OCI-LY7 (cell line): Measurements from ENCODE around the gene PCNX1. TPM values are rescaled to one million over a fixed set of nuclear protein-coding genes. Genes with fewer than 3 reads are reported as not detected.

ENCODE experiments used
- BruUV-seq: library from RNA; stranded (reverse); fragments of 400-500 nt; replicated peaks from 2 replicates; lab custom pipeline; 2021; lab: Mats Ljungman, UMichigan
- CTCF ChIA-PET: fragments of 300-600 bp; sonication (Branson Sonifier 250); formaldehyde crosslinking; loops from one replicate; lab custom pipeline; 2022; ENCODE audit warnings: antibody characterized with exemption; ENCODE audit not compliant: unreplicated experiment; lab: Charles Lee
- POLR2A ChIA-PET: fragments of 300-600 bp; sonication (Branson Sonifier 250); formaldehyde crosslinking; loops from one replicate; lab custom pipeline; 2022; ENCODE audit warnings: antibody characterized with exemption; lab: Charles Lee
- DNase-seq: peaks from one replicate; pipeline ENCODE4 v3.0.0-alpha.2; 2015; ENCODE audit warnings: low spot score
- H2AFZ ChIP-seq: fragments of 200-600 bp; sonication (generic), shearing (Covaris generic); 2 replicates; pipeline ENCODE4 v1.6.1; 2014; ENCODE audit warnings: mild to moderate bottlenecking, antibody characterized with exemption, low read length, moderate library complexity
- H3K27ac ChIP-seq: fragments of 200-600 bp; sonication (generic); 2 replicates; pipeline ENCODE4 v1.5.1; 2014; ENCODE audit warnings: mixed run types, low read depth, mild to moderate bottlenecking, moderate library complexity, low read length, inconsistent platforms; ENCODE audit not compliant: poor library complexity, severe bottlenecking
- H3K36me3 ChIP-seq: fragments of 200-600 bp; sonication (generic); 2 replicates; pipeline ENCODE4 v1.6.1; 2014; ENCODE audit warnings: mild to moderate bottlenecking, antibody characterized with exemption, low read length, moderate library complexity, mixed read lengths; ENCODE audit not compliant: insufficient read depth
- H3K4me1 ChIP-seq: fragments of 200-600 bp; sonication (generic); 2 replicates; pipeline ENCODE4 v1.5.1; 2014; ENCODE audit warnings: mild to moderate bottlenecking, low read length; ENCODE audit not compliant: insufficient read depth, poor library complexity, severe bottlenecking
- H3K4me2 ChIP-seq: fragments of 200-600 bp; sonication (generic); 2 replicates; pipeline ENCODE4 v1.6.1; 2014; ENCODE audit warnings: mild to moderate bottlenecking, low read length
- H3K4me3 ChIP-seq: fragments of 200-600 bp; sonication (generic); 2 replicates; pipeline ENCODE4 v1.5.1; 2014; ENCODE audit warnings: mild to moderate bottlenecking, low read depth, low read length; ENCODE audit not compliant: poor library complexity, severe bottlenecking
- H3K79me2 ChIP-seq: fragments of 200-600 bp; sonication (generic); 2 replicates; pipeline ENCODE4 v1.6.1; 2016; ENCODE audit warnings: low read depth, mild to moderate bottlenecking, low read length, moderate library complexity, mixed read lengths; ENCODE audit not compliant: insufficient read depth
- H3K9me2 ChIP-seq: fragments of 200-600 bp; sonication (generic); 2 replicates; pipeline ENCODE4 v1.6.1; 2016; ENCODE audit warnings: mild to moderate bottlenecking, low read length, mixed read lengths; ENCODE audit not compliant: insufficient read depth
- H3K9me3 ChIP-seq: fragments of 200-600 bp; sonication (generic); 2 replicates; pipeline ENCODE4 v1.6.1; 2014; ENCODE audit warnings: mild to moderate bottlenecking, mixed run types, low read length, mixed read lengths
- H4K20me1 ChIP-seq: fragments of 200-600 bp; sonication (generic); 2 replicates; pipeline ENCODE4 v1.6.1; 2014; ENCODE audit warnings: mild to moderate bottlenecking, antibody characterized with exemption, low read length, moderate library complexity, mixed read lengths; ENCODE audit not compliant: insufficient read depth
- EZH2phosphoT487 ChIP-seq: fragments of 200-600 bp; sonication (generic); IDR thresholded peaks from 2 replicates; pipeline ENCODE4 v1.6.1; 2018; ENCODE audit warnings: low read depth, borderline replicate concordance, mild to moderate bottlenecking, mixed run types, antibody characterized with exemption, low read length, moderate library complexity, mixed read lengths
- intact Hi-C: fragments of 100-400 bp; cut with micrococcal nuclease; formaldehyde crosslinking; loops from one replicate; pipeline ENCODE4 v1.10.0; 2022; ENCODE audit not compliant: unreplicated experiment
- total RNA-seq, 2 experiments: library from RNA; depleted of rRNA in 1 of 2; stranded (reverse); fragments of >200 nt in 1 of 2; shearing (Covaris generic) in 1 of 2; gene quantifications; 2 replicates each; pipeline ENCODE4 v1.2.3, GENCODE V29; 2014 to 2022
- TF ChIP-seq, protein P1 (sequence below): fragments of 200-600 bp; sonication (generic); conservative IDR thresholded peaks from 2 replicates; pipeline ENCODE4 v1.5.1; 2014; ENCODE audit warnings: mild to moderate bottlenecking, antibody characterized with exemption, low read length, moderate library complexity, mixed read lengths

The PCNX1 gene
- total RNA-seq, 2 experiments from 2014 or later = 27.7 to 33.5 TPM

DNA sequence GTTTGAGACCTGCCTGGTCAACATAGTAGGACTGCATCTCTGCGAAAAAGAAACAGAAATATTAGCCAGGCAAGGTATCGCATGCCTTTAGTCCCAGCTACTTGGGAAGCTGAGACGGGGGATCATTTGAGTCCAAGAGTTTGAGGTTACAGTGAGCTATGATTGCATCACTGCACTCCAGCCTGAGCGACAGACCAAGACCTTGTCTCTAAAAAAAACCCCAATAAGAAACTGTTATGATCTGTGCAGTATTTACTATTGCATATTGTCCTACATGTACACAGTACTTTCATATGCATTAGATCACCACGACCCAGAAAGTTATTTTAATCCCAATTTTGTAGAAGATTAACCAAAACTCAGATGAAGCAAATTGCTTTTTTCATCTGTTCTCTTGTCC lies 187.5 kb downstream of the PCNX1 start:
- no peak overlapping the region for H3K4me3 ChIP-seq
- H2AFZ ChIP-seq = no peak overlapping the region
- H3K4me2 ChIP-seq = no peak overlapping the region
- H3K79me2 ChIP-seq = no peaks in the 10 kb centered on the region
- no TSS peak for BruUV-seq
- TF ChIP-seq, protein P1, sequence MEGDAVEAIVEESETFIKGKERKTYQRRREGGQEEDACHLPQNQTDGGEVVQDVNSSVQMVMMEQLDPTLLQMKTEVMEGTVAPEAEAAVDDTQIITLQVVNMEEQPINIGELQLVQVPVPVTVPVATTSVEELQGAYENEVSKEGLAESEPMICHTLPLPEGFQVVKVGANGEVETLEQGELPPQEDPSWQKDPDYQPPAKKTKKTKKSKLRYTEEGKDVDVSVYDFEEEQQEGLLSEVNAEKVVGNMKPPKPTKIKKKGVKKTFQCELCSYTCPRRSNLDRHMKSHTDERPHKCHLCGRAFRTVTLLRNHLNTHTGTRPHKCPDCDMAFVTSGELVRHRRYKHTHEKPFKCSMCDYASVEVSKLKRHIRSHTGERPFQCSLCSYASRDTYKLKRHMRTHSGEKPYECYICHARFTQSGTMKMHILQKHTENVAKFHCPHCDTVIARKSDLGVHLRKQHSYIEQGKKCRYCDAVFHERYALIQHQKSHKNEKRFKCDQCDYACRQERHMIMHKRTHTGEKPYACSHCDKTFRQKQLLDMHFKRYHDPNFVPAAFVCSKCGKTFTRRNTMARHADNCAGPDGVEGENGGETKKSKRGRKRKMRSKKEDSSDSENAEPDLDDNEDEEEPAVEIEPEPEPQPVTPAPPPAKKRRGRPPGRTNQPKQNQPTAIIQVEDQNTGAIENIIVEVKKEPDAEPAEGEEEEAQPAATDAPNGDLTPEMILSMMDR = no peak
- TF ChIP-seq EZH2phosphoT487 = no peak
- no peaks in the 10 kb centered on the region for H4K20me1 ChIP-seq
- H3K4me1 ChIP-seq = peaks cover 3% of the 10 kb centered on the region
- CTCF ChIA-PET = no interaction called here
- no peak for DNase-seq
- intact Hi-C loops = no loop called here
- H3K27ac ChIP-seq = no peak overlapping the region
- POLR2A ChIA-PET = no interaction called here
- H3K36me3 ChIP-seq = peaks cover 34% of the 10 kb centered on the region
- H3K9me3 ChIP-seq = 0 out of 2 replicates have a peak, but pooled peaks cover 5% of the 10 kb centered on the region
- H3K9me2 ChIP-seq = no peaks in the 10 kb centered on the region

DNA sequence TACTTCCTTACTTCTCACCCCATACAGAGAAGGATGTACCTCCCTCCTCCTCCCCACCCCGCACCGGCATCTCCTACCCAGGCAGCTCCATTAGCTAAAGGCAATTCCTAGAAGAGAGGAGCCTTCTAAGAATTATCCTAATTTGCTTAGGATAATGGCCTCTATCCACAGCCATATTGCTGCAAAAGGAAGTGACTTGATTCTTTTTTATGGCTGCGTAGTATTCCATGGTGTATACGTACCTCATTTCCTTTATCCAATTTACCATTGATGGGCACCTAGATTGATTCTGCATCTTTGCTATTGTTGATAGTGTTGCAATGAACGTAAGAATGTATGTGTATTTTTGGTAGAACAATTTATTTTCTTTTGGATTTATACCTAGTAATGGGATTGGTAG lies 189.7 kb downstream of the PCNX1 start:
- POLR2A ChIA-PET = no interaction called here
- Histone ChIP-seq H4K20me1 (no peaks in the 10 kb centered on the region), H3K4me1 (peaks cover 3% of the 10 kb centered on the region), H3K27ac (no peak overlapping the region), H3K79me2 (no peaks in the 10 kb centered on the region), H3K9me2 (no peaks in the 10 kb centered on the region), H3K36me3 (peaks cover 15% of the 10 kb centered on the region), H3K9me3 (0 out of 2 replicates have a peak, but pooled peaks cover 5% of the 10 kb centered on the region), H3K4me2 (no peak overlapping the region), H2AFZ (no peak overlapping the region), H3K4me3 (no peak overlapping the region)
- DNase-seq = no peak
- intact Hi-C loops = no loop called here
- CTCF ChIA-PET = no interaction called here
- TF ChIP-seq, protein P1 = no peak
- no peak for TF ChIP-seq EZH2phosphoT487
- no TSS peak for BruUV-seq

DNA sequence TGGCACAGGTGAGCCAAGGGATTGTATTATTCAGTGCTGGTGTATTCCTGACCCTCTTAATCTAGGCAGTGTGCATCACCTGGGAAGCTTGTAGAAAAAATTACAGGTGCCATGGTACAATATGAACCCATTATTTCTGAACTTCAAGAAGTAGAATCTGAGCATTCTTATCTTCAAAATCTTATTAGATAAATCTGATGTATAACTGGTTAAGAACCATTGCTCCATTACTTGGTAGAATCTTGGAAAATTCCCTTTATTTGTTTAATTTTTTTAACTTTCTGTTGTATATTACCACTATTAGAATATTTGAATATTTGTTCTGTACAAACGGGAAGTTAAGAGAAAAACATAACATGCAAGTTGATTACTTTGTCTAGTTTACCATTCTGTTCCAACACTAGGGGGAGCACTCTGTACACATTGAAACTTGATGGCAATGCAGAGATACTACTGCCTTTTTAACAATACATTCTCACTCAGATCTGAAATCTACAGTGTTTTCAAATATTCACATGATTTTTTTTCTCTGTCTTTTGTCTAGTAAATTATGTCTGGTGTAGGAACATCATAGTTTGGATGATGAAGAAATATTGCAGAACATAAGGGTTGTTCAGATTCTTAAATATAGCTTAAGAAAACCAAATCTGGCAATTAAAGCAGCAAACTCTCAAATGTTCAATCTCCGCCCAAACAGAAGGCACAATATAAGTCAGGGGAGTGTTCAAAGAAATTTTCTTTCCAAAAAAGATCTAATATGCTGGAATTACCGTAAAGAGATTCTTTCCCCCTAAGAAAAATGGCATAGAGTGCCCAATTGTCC lies 196.6 kb downstream of the PCNX1 start:
- H3K36me3 ChIP-seq = peaks cover 49% of the 10 kb centered on the region
- intact Hi-C loops = loop anchor here (1.0 kb wide), 3 partner anchors 35 to 649 kb away; no protein-coding TSS in a partner anchor

More for the DNA sequence above, 196.6 kb downstream of the PCNX1 start:
- no peaks in the 10 kb centered on the region for H3K9me3 ChIP-seq
- no peak overlapping the region for H3K4me2 ChIP-seq
- BruUV-seq = no TSS peak
- H3K9me2 ChIP-seq = no peaks in the 10 kb centered on the region
- no peak overlapping the region for H3K27ac ChIP-seq
- H3K79me2 ChIP-seq = no peaks in the 10 kb centered on the region
- DNase-seq = peak; percentile 80
- H2AFZ ChIP-seq = no peak overlapping the region
- ChIA-PET CTCF (no interaction called here), POLR2A (interaction anchor here (0.5 to 1.0 kb wide), 2 partner anchors 12 to 406 kb away, joined by 3 read pairs; no protein-coding TSS in a partner anchor)
- TF ChIP-seq, protein P1 = peak; percentile 99
- TF ChIP-seq EZH2phosphoT487 = no peak
- H3K4me1 ChIP-seq = no peaks in the 10 kb centered on the region
- H3K4me3 ChIP-seq = no peak overlapping the region
- no peaks in the 10 kb centered on the region for H4K20me1 ChIP-seq
